GM18499 (cell line): ENCODE measurements around the gene RSRP1.
"Not testable (repeated sequence)": the region's sequence is repeated elsewhere in the genome, so short reads cannot be mapped to it uniquely, and the experiment has no call there.

Experiments
- ATAC-seq: cut with Tn5 transposase; IDR thresholded peaks from one replicate; pipeline ENCODE4 v1.9.1; 2021; ENCODE audit warnings: moderate number of reproducible peaks; ENCODE audit not compliant: insufficient read depth, unreplicated experiment

Gene RSRP1

GRCh38 chr1:25247024-25247828 is at the start of gene RSRP1:
Gene RSRP1 (minus strand): TSS chr1:25247454. CDS start chr1:25246963, 491 bp downstream.
- peak; percentile 75 for ATAC-seq

DNA sequence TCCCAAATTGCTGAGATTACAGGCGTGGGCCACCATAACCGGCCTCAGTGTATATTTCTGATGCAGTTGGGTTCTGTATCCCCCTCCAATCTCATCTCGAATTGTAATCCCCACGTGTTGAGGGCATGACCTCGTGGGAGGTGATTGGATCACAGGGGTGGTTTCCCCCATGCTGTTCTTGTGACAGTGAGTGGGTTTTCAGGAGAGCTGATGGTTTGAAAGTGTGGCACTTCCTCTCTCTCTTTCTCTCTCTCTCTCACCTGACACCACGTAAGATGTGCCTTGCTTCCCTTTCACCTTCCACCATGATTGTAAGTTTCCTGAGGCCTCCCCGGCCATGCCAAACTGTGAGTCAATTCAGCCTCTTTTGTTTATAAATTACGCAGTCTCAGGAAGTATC is 49.2 kb upstream of the RSRP1 start:
- not testable (repeated sequence) for ATAC-seq

DNA sequence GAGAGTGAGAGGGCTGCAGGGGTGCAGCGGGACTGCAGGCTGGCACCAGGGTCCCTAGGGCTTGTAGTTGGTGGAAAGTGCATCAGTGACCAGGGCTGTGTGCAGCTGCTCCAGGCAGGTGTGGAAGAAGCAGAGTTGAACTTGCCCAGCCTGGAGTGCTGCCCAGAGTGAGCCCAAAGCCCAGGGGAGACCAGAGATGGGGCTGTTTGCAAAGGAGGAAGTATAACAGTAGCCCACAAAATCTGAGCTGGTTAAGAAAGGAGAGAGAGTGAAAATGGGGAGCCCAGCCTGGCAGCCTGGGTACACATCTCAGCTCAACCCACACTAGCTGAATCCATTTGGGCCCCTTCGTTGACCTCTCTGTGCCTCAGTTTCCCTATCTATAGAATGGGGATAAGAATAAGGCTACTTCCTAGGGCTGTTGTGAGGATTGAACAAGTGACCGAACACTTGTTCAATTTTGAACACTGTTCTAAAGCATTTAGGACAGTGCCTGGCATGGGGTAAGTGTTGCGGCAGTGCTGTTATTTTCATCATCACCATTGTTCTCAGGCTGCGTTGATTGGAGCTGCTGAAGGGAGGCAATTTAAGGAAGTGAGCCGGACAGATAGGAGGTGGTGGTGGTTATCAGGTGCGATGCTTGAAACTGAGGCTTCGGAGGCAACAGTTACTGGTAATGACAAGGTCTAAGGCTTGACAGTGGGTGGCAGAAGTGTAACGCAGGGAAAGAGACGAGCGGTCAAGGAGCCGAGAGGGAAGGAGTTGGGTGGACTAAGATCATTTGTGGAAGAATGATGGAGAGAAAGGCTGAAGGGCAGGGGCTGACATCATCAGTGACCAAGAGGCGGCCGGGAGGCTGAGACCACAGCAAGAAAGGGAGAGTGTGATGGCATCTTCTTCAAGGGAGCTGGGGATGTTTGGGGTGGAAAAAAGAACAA is 47.9 kb upstream of the RSRP1 start:
- ATAC-seq: not testable (repeated sequence)

DNA sequence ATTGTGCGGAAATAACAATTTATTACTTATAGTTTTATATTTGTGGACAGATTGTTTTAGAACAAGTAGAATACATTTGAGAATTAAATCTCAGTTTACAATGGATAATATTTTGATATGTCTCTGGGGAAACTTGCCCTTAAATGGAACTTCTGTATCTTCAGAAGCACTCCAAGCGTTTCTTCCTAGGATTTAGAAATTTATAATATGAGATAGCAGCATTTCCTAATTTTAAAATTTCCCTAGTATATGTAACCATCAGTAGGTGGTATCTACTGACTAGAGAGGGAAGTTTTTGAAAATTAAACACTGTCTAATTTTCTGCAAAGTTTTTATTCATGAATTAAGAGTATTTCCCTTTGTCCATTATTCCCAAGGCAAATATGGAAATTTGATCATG is 46.2 kb upstream of the RSRP1 start:
- not testable (repeated sequence) for ATAC-seq

DNA sequence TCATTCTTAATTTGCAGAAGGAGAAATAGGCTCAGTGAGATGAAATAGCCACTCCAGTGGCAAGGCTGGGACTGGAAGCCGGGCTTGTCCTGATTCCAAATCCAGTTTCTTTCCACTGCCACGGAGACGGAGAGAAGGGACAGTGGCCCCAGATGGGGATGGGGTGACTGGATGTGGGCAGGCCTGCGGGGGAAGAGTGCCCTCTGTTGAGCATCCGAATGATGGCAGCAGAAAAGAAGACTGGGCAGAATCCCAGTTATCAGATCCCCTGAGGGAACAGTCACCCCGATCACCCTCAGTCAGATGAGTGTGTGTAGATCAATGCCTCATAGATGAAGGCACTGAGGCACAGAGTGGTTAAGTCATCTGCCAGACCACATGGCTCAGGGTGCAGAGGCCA is 42.8 kb upstream of the RSRP1 start:
- ATAC-seq: not testable (repeated sequence)

DNA sequence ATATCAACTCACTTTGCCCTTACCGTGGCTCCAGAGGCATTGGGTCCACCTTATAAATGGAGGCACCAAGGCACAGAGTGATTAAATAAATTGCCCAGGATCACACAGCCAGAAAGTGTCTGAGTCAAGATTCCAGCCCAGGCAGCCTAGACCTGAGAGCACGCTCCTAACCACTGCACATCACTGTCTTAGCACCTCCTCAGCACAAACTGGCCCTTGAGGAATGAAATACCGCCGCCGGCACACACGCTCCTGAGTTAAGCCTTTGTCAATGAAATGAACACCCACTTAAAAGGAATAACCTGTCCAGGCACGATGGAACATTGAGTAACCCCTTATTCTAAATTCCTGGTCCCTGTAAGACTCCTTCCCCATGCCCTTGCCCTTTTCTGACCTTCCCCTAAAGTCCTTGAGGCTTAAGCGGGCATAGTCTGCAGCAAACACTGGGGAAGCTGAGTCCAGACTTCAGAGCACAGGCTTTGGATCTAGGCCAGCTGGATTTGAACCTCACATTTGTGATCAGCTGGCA is 41.4 kb upstream of the RSRP1 start:
- not testable (repeated sequence) for ATAC-seq

DNA sequence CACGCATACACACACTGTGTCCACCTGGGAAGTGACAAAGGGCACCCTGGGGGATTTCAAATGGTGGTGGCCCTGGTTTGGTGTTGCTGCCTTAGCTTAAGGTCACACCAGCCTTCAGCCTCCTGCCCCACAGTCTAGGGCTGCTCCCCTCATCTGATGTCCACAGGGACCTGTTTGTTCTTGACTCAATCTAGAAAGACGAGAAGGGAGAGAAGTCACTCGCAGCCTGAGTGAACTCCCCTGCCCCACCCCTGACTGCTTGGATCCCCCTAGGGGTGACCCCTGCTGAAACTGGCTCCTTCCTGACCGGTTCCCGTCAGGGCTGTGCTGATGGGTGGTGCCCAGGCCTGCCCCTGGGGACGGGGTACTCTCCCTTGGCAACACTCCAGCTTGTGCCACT is 39.9 kb upstream of the RSRP1 start:
- ATAC-seq: not testable (repeated sequence)

DNA sequence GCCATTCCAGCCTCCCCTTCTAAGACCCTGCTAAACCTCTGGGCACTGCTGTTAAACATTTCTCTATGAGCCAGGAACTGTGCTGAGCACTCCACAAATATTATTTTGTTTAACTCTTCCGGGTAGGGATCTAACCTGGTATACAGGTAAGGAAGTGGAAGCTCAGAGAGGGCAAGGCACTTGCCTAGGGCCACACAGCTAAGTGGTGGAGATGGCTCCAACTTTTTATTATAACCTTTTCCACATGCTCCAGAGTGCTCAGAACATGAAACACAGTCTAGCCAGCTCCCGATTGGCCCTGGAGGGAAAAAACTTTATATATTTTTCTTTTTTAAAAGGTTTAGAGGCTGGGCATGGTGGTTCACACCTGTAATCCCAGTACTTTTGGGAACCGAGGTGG is 38.6 kb upstream of the RSRP1 start:
- ATAC-seq: not testable (repeated sequence)

DNA sequence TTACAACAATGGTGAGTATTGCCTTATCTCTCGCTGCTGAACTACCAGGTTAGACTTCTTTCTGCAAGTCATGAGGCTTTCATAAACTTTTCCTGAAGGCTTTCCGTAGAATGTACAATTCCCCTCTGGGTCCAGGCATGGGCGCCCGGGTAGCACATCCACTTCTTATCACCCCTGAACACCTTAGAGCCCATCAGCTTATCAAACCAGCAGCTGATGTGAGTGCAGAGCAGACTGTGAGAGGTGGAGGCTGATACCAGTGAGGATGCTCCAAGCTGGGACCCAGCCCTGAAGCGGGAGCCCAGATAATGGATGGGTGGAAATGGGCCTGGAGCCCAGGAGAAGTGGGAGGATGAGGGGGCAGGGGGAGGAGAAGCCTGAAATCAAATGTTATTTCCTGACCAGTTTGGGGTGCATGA is 32.4 kb upstream of the RSRP1 start:
- not testable (repeated sequence) for ATAC-seq

DNA sequence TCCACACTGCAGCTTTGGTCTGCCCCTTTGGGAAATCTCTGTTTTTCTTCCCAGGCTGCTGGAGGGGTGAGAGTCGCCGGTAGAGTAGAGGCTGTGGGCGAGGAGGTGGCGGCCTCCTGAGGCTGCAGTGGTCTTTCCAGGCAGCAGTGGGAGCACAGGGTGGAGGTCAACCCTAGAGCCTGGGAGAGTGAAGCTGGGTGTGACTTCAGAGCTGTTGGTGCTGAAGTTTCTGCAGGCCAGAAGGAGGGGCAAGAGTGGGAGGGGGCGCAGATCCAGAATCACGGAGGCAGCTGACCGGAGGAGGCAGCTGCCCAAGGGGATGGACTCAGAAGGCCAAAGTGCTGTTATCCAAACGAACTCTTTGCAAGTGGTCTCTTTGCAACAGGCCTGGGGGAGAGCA is 31.5 kb upstream of the RSRP1 start:
- not testable (repeated sequence) for ATAC-seq

DNA sequence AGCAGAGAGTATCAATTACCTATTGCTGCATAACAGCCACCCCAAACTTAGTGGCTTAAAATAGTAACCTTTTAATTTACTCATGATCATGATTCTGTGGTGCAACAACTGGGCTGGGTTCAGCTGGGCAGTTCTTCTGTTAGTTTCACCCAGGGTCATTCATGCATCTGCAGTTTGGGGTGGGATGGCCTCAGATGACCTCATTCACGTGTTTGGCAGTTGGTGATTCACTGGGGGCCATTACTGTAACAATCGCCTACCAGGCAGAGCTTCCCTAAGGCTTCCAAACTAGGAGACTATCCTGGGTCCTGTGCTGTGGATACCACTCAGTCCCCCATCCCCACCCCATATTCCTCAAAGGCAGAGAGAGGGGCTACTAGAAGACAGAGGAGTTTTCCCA is 31.1 kb upstream of the RSRP1 start:
- ATAC-seq: not testable (repeated sequence)

DNA sequence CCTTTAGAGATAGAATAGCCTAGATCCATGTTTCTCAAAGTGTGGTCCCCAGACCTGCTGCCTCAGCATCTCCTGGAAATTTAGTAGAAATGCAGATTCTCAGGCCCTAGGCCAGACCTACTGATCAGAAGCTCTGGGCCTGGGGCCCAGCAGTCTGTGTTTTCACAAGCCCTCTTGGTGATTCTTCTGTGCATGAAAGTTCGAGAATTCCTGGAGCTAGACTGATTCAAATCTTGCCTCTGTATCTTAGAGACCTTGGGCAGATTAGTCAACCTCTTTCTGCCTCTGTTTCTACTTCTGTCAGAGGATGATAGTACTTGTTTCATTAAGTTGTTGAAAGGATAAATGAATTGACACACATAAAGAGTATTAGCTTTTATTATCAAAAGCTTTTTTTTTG is 30.0 kb upstream of the RSRP1 start:
- not testable (repeated sequence) for ATAC-seq

DNA sequence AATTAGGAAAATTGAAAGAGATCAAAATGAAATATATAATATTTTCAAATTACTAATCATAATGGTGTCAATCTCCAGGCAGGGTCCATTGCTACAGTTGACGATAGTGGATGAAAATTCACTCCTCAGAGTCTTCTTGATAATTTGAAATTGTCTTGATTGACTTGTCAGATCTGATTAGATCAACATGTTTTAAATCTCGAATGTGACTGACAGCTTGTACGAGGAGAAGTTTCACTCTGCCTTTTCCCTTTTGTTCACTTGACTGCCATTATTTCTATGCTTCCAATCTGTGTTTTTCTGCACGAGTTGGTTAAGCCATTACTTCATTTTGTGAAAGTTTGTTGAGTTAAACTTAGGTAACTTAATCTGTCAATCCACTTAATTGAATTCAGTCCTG is 28.4 kb upstream of the RSRP1 start:
- not testable (repeated sequence) for ATAC-seq

GRCh38 chr1:25272238-25272637 is 25.0 kb upstream of the RSRP1 start, which contains the start of gene RHD:
Gene RHD (plus strand): TSS chr1:25272509. CDS start chr1:25272548, 39 bp downstream.
- ATAC-seq: not testable (repeated sequence)

DNA sequence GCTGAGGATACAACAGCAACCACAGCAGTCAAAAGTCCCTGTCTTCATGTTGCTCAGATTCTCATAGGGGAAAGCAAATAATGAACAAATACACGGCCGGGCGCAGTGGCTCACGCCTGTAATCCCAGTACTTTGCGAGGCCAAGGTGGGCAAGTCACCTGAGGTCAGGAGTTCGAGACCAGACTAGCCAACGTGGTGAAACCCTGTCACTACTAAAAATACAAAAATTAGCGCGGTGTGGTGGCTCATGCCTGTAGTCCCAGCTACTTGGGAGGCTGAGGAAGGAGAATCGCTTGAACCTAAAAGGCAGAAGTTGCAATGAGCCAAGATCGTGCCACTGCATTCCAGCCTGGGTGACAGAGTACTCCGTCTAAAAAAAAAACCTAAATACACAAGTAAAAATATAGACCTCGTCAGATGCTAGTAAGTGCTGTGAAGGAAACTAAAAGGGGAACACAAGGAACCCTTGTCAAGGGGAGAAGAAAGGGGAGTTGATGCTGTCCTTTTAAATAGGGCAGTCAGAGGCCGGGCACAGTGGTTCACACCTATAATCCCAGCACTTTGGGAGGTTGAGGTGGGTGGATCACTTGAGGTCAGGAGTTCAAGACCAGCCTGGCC is 21.0 kb upstream of the RSRP1 start:
- ATAC-seq: not testable (repeated sequence)

DNA sequence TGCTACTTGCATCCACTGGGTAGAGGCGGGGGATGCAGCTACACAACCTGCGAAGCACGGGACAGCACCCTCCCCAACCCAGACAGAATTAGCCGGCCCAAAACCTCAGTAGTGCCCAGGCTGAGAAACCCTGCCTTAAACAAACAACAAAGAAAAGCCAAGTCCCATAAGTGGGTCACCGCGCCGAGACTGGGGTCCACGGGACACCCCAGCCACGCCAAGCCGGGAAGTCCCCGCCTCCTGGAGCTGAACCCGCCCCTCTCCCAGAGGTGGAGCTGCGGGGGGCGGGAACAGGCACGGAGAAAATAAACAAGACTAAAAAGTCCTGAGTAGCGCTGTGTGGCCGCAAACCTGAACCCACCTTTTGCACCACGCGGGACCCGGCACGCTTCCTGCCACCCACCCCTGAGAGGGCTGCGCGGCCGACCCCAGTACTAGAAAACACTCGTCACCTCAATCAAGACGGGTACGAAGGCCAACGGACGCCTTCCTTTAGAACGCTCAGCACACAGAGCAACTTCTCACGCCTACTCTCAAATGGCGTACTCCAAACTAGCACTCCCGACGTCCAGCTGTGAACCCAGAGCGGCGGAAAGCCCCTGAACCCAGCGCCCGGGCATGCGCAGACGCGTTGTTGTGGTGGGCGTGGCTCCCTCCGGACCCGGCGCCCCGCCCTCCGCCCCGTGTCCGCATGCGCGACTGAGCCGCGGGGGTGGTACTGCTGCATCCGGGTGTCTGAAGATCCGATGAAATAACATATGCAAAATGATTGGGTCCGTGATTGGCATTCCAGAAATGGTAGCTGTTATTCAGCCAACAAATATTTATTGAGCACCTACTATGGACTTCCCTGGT is 20.3 kb upstream of the RSRP1 start:
- not testable (repeated sequence) for ATAC-seq

- not testable (repeated sequence) for ATAC-seq
Measured at GRCh38 chr1:25266554-25267287, 19.5 kb upstream of the RSRP1 start.

DNA sequence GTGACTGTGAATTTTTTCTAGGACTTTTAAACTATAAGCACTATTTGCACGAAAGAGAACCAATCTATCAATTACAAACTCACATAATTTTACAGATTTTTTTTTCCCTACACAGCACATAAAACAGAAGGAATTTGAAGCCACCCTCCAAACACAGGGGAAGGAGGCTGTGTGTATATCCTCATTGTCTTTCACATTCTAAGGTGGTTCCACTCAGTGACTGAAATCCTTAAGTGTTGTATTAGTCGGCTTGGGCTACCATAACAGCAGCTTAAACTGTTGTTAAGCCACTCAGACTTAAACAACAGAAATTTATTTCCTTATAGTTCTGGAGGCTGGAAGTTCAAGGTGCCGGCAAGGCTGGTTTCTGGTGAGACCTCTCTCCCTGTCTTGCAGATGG is 13.1 kb upstream of the RSRP1 start:
- ATAC-seq: not testable (repeated sequence)

GRCh38 chr1:25259813-25260212 is 12.6 kb upstream of the RSRP1 start:
- not testable (repeated sequence) for ATAC-seq
